ENCODE data around the gene SNRNP48.

GRCh38 chr6:7542065-7542873 lies 47.7 kb upstream of the SNRNP48 start:
- TF ChIP-seq, protein P1, sequence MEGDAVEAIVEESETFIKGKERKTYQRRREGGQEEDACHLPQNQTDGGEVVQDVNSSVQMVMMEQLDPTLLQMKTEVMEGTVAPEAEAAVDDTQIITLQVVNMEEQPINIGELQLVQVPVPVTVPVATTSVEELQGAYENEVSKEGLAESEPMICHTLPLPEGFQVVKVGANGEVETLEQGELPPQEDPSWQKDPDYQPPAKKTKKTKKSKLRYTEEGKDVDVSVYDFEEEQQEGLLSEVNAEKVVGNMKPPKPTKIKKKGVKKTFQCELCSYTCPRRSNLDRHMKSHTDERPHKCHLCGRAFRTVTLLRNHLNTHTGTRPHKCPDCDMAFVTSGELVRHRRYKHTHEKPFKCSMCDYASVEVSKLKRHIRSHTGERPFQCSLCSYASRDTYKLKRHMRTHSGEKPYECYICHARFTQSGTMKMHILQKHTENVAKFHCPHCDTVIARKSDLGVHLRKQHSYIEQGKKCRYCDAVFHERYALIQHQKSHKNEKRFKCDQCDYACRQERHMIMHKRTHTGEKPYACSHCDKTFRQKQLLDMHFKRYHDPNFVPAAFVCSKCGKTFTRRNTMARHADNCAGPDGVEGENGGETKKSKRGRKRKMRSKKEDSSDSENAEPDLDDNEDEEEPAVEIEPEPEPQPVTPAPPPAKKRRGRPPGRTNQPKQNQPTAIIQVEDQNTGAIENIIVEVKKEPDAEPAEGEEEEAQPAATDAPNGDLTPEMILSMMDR (IDR thresholded peaks at IDR 0.05), result no peak
- peak in 1 of 2 donors; percentile 38 for TF ChIP-seq POLR2AphosphoS5 (IDR thresholded peaks at IDR 0.05; ENCODE audit: insufficient read depth in 1 of 2, low read depth in 1 of 2)
- no peak for TF ChIP-seq POLR2A (IDR thresholded peaks at IDR 0.05)

Data from vagina (tissue), 2 donors.